HEK293 (cell line): ENCODE results near the gene PKD2L1.

Experiments used
- CTCF ChIP-seq: fragments of 450-650 bp; formaldehyde crosslinking; IDR thresholded peaks from 2 replicates; pipeline ENCODE4 v1.5.1; 2016; ENCODE audit warnings: missing biosample characterization, missing genetic modification characterization
- HOXA7 ChIP-seq: sonication (generic); formaldehyde crosslinking; IDR thresholded peaks from 2 replicates; pipeline ENCODE4 v1.8.1; 2022; ENCODE audit warnings: missing genetic modification reagents, borderline replicate concordance
- HOXC10 ChIP-seq: sonication (generic); formaldehyde crosslinking; IDR thresholded peaks from 2 replicates; pipeline ENCODE4 v1.8.1; 2023; ENCODE audit warnings: mild to moderate bottlenecking, missing genetic modification reagents
- KLF8 ChIP-seq: fragments of 450-650 bp; formaldehyde crosslinking; IDR thresholded peaks from 2 replicates; pipeline ENCODE4 v1.5.1; 2016; ENCODE audit warnings: missing biosample characterization, missing genetic modification characterization
- REST ChIP-seq: fragments of 450-650 bp; formaldehyde crosslinking; IDR thresholded peaks from 2 replicates; pipeline ENCODE4 v1.5.1; 2016; ENCODE audit warnings: missing biosample characterization, missing genetic modification characterization
- ZBTB10 ChIP-seq: fragments of 450-650 bp; formaldehyde crosslinking; IDR thresholded peaks from 2 replicates; pipeline ENCODE4 v1.5.1; 2016; ENCODE audit warnings: missing biosample characterization, missing genetic modification characterization
- ZBTB17 ChIP-seq: fragments of 450-650 bp; formaldehyde crosslinking; IDR thresholded peaks from 2 replicates; pipeline ENCODE4 v1.5.1; 2016; ENCODE audit warnings: missing biosample characterization, missing genetic modification characterization
- ZBTB20 ChIP-seq: fragments of 450-650 bp; formaldehyde crosslinking; IDR thresholded peaks from 2 replicates; pipeline ENCODE4 v1.5.1; 2016; ENCODE audit warnings: missing biosample characterization, missing genetic modification characterization
- ZBTB44 ChIP-seq: fragments of 450-650 bp; IDR thresholded peaks from 2 replicates; pipeline ENCODE4 v1.5.1; 2018; ENCODE audit warnings: missing biosample characterization, mild to moderate bottlenecking, missing genetic modification characterization
- ZIC2 ChIP-seq: fragments of 450-650 bp; formaldehyde crosslinking; IDR thresholded peaks from 2 replicates; pipeline ENCODE4 v1.5.1; 2016; ENCODE audit warnings: missing biosample characterization, missing genetic modification characterization
- ZNF133 ChIP-seq: fragments of 450-650 bp; formaldehyde crosslinking; IDR thresholded peaks from 2 replicates; pipeline ENCODE4 v1.5.1; 2016; ENCODE audit warnings: missing biosample characterization, missing genetic modification characterization
- ZNF157 ChIP-seq: fragments of 450-650 bp; formaldehyde crosslinking; IDR thresholded peaks from 2 replicates; pipeline ENCODE4 v1.5.1; 2016; ENCODE audit warnings: missing biosample characterization, missing genetic modification characterization
- ZNF26 ChIP-seq: fragments of 450-650 bp; formaldehyde crosslinking; IDR thresholded peaks from 2 replicates; pipeline ENCODE4 v1.5.1; 2016; ENCODE audit warnings: missing biosample characterization, missing genetic modification characterization
- ZNF311 ChIP-seq: fragments of 450-650 bp; formaldehyde crosslinking; IDR thresholded peaks from 2 replicates; pipeline ENCODE4 v1.5.1; 2017; ENCODE audit warnings: missing biosample characterization, missing genetic modification characterization, borderline replicate concordance
- ZNF366 ChIP-seq: fragments of 450-650 bp; formaldehyde crosslinking; conservative IDR thresholded peaks from 2 replicates; pipeline ENCODE4 v1.5.1; 2016; ENCODE audit warnings: missing biosample characterization, missing genetic modification characterization
- ZNF37A ChIP-seq: fragments of 450-650 bp; IDR thresholded peaks from 2 replicates; pipeline ENCODE4 v1.5.1; 2018; ENCODE audit warnings: missing biosample characterization, missing genetic modification characterization
- ZNF404 ChIP-seq: fragments of 450-650 bp; formaldehyde crosslinking; IDR thresholded peaks from 2 replicates; pipeline ENCODE4 v1.5.1; 2017; ENCODE audit warnings: missing biosample characterization, missing genetic modification characterization
- ZNF596 ChIP-seq: fragments of 450-650 bp; IDR thresholded peaks from 2 replicates; pipeline ENCODE4 v1.5.0; 2018; ENCODE audit warnings: missing biosample characterization, mild to moderate bottlenecking, missing genetic modification characterization, moderate library complexity
- ZNF610 ChIP-seq: fragments of 450-650 bp; formaldehyde crosslinking; IDR thresholded peaks from 2 replicates; pipeline ENCODE4 v1.5.1; 2016; ENCODE audit warnings: missing biosample characterization, missing genetic modification characterization, borderline replicate concordance
- ZNF654 ChIP-seq: fragments of 450-650 bp; formaldehyde crosslinking; IDR thresholded peaks from 2 replicates; pipeline ENCODE4 v1.5.1; 2016; ENCODE audit warnings: low read depth, missing biosample characterization, missing genetic modification characterization
- ZNF658 ChIP-seq: fragments of 450-650 bp; formaldehyde crosslinking; IDR thresholded peaks from 2 replicates; pipeline ENCODE4; 2016; ENCODE audit warnings: missing biosample characterization, missing genetic modification characterization
- ZNF660 ChIP-seq: fragments of 450-650 bp; IDR thresholded peaks from 2 replicates; pipeline ENCODE4 v1.5.1; 2018; ENCODE audit warnings: missing biosample characterization, mild to moderate bottlenecking, missing genetic modification characterization
- ZNF692 ChIP-seq: fragments of 450-650 bp; formaldehyde crosslinking; IDR thresholded peaks from 2 replicates; pipeline ENCODE4 v1.5.1; 2016; ENCODE audit warnings: missing biosample characterization, missing genetic modification characterization
- ZNF701 ChIP-seq: fragments of 450-650 bp; formaldehyde crosslinking; IDR thresholded peaks from 2 replicates; pipeline ENCODE4 v1.5.1; 2016; ENCODE audit warnings: missing biosample characterization, missing genetic modification characterization
- ZNF768 ChIP-seq: fragments of 450-650 bp; formaldehyde crosslinking; IDR thresholded peaks from 2 replicates; pipeline ENCODE4 v1.5.1; 2018; ENCODE audit warnings: missing biosample characterization, mild to moderate bottlenecking, missing genetic modification characterization
- ZSCAN23 ChIP-seq: fragments of 450-650 bp; formaldehyde crosslinking; IDR thresholded peaks from 2 replicates; pipeline ENCODE4 v1.5.1; 2016; ENCODE audit warnings: missing biosample characterization, missing genetic modification characterization
- ZSCAN4 ChIP-seq: fragments of 450-650 bp; formaldehyde crosslinking; IDR thresholded peaks from 2 replicates; pipeline ENCODE4 v1.5.1; 2017; ENCODE audit warnings: missing biosample characterization, missing genetic modification characterization

The PKD2L1 gene

GRCh38 chr10:100341953-100342626, 12.1 kb upstream of the PKD2L1 start (continued):
- peak; percentile 34; the same call in 1 of the 2 replicates for TF ChIP-seq REST
- TF ChIP-seq ZNF157 (tag by site-specific recombination), result no peak
- no peak for TF ChIP-seq HOXA7
- no peak for TF ChIP-seq ZNF133
- peak; percentile 80 for TF ChIP-seq ZNF654
- TF ChIP-seq ZIC2 (tag by site-specific recombination), result peak; percentile 23; the same call in 1 of the 2 replicates
- TF ChIP-seq ZBTB44 (tag by site-specific recombination), result no peak
- no peak for TF ChIP-seq ZNF37A (tag by site-specific recombination)
- no peak for TF ChIP-seq ZNF26
- TF ChIP-seq ZNF596 (tag by site-specific recombination), result no peak
- TF ChIP-seq ZNF366, result peak; percentile 76
- TF ChIP-seq ZNF658 (tag by site-specific recombination), result no peak
- TF ChIP-seq ZNF610, result no peak
- TF ChIP-seq CTCF (tag by site-specific recombination), result peak; percentile 88
- TF ChIP-seq ZBTB20 (tag by site-specific recombination), result peak; percentile 88
- TF ChIP-seq ZNF404 (tag by site-specific recombination), result no peak
- no peak for TF ChIP-seq ZSCAN23 (tag by site-specific recombination)
- peak; percentile 79 for TF ChIP-seq ZSCAN4 (tag by site-specific recombination)
- no peak for TF ChIP-seq ZNF660 (tag by site-specific recombination)
- TF ChIP-seq ZNF311, result no peak
- no peak for TF ChIP-seq ZBTB10 (tag by site-specific recombination)
- no peak for TF ChIP-seq ZNF701
- no peak for TF ChIP-seq KLF8
- TF ChIP-seq ZNF692 (tag by site-specific recombination), result 0 out of 2 replicates have a peak, but pooled peaks have one; percentile 19
- TF ChIP-seq ZNF768 (tag by site-specific recombination), result no peak
- peak; percentile 56 for TF ChIP-seq ZBTB17 (tag by site-specific recombination)
- TF ChIP-seq HOXC10, result no peak
